ENCODE measurements around the gene ZBTB7C.

DNA sequence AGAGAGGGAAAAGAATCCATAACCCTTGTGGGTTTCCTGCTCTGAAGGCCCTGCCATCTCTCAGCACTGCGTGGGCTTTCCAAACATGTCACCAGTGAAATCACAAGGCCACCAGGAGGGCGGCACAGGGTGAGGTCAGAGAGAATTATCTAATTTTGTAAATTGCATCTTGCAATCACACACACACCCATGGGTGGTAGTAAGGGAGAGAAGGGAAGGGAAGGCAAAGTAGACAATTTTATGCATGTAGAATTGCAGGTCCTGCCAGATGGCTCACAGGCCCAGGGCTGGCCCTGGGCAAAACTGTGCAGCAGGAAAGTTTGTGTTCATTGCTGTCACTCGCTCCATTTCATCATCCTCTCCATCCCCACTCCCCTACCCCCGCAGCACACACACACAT lies 21.0 kb upstream of the ZBTB7C start:
- no peak for TF ChIP-seq POLR2AphosphoS5 (IDR thresholded peaks at IDR 0.05)
- TF ChIP-seq, protein P1, sequence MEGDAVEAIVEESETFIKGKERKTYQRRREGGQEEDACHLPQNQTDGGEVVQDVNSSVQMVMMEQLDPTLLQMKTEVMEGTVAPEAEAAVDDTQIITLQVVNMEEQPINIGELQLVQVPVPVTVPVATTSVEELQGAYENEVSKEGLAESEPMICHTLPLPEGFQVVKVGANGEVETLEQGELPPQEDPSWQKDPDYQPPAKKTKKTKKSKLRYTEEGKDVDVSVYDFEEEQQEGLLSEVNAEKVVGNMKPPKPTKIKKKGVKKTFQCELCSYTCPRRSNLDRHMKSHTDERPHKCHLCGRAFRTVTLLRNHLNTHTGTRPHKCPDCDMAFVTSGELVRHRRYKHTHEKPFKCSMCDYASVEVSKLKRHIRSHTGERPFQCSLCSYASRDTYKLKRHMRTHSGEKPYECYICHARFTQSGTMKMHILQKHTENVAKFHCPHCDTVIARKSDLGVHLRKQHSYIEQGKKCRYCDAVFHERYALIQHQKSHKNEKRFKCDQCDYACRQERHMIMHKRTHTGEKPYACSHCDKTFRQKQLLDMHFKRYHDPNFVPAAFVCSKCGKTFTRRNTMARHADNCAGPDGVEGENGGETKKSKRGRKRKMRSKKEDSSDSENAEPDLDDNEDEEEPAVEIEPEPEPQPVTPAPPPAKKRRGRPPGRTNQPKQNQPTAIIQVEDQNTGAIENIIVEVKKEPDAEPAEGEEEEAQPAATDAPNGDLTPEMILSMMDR (IDR thresholded peaks at IDR 0.05): no peak
- TF ChIP-seq POLR2A (IDR thresholded peaks at IDR 0.05): no peak
